ENCODE measurements around the gene AQP12B. TPM values are rescaled to one million over a fixed set of nuclear protein-coding genes. Genes with fewer than 3 reads are reported as not detected.

The AQP12B gene
- total RNA-seq, 6 experiments from 2014 or later = not detected

GRCh38 chr2:240713928-240714746 lies 31.5 kb upstream of the AQP12B start:
- Histone ChIP-seq H3K9me3 (no peaks in the 10 kb centered on the region), H3K4me3 (no peak overlapping the region), H3K27me3 (no peaks in the 10 kb centered on the region), H3K27ac (no peak overlapping the region), H3K36me3 (no peaks in the 10 kb centered on the region), H3K4me1 (no peaks in the 10 kb centered on the region)
- peak in 1 of 3 donors; percentile 48 for DNase-seq
- WGBS (ENCODE audit: insufficient coverage, low coverage, low lambda C conversion rate, missing lambda C conversion rate) = 29% methylated on average over 1 of the region's 26 CpGs
- TF ChIP-seq POLR2A (IDR thresholded peaks at IDR 0.05) (no peak), CTCF (IDR thresholded peaks at IDR 0.05) (no peak)
- no peak for ATAC-seq
- intact Hi-C loops (cut with DNase I) = no loop called here

- intact Hi-C loops (cut with DNase I) = no loop called here
- peak in 1 of 3 donors; percentile 34 for DNase-seq
- Histone ChIP-seq H3K36me3 (no peaks in the 10 kb centered on the region), H3K27ac (no peak overlapping the region), H3K9me3 (no peaks in the 10 kb centered on the region), H3K4me1 (no peaks in the 10 kb centered on the region), H3K27me3 (no peaks in the 10 kb centered on the region), H3K4me3 (no peak overlapping the region)
- WGBS (ENCODE audit: insufficient coverage, low coverage, low lambda C conversion rate, missing lambda C conversion rate) = 65% methylated on average over 16 of the region's 25 CpGs
- TF ChIP-seq CTCF (IDR thresholded peaks at IDR 0.05) = no peak
- no peak for TF ChIP-seq POLR2A (IDR thresholded peaks at IDR 0.05)
- no peak for ATAC-seq
Observed at GRCh38 chr2:240713071-240713927, 30.6 kb upstream of the AQP12B start.

- Histone ChIP-seq H3K4me1 (no peaks in the 10 kb centered on the region), H3K27ac (no peak overlapping the region), H3K4me3 (no peak overlapping the region), H3K27me3 (no peaks in the 10 kb centered on the region), H3K9me3 (no peaks in the 10 kb centered on the region), H3K36me3 (no peaks in the 10 kb centered on the region)
- TF ChIP-seq CTCF (IDR thresholded peaks at IDR 0.05) (no peak), POLR2A (IDR thresholded peaks at IDR 0.05) (no peak)
- intact Hi-C loops (cut with DNase I) = no loop called here
- WGBS (ENCODE audit: insufficient coverage, low coverage, low lambda C conversion rate, missing lambda C conversion rate) = 70% methylated on average over 2 of the region's 9 CpGs
- ATAC-seq (no peak), DNase-seq (peak in 1 of 3 donors; percentile 36)
Observed at GRCh38 chr2:240712121-240712520, 29.4 kb upstream of the AQP12B start.

GRCh38 chr2:240711701-240712100 lies 29.0 kb upstream of the AQP12B start:
- TF ChIP-seq CTCF (IDR thresholded peaks at IDR 0.05) (no peak), POLR2A (IDR thresholded peaks at IDR 0.05) (no peak)
- Histone ChIP-seq H3K4me1 (no peaks in the 10 kb centered on the region), H3K36me3 (no peaks in the 10 kb centered on the region), H3K4me3 (no peak overlapping the region), H3K27me3 (no peaks in the 10 kb centered on the region), H3K27ac (no peak overlapping the region), H3K9me3 (no peaks in the 10 kb centered on the region)
- intact Hi-C loops (cut with DNase I) = no loop called here
- DNase-seq (no peak), ATAC-seq (no peak)
- 81% methylated on average over 3 of the region's 5 CpGs for WGBS (ENCODE audit: insufficient coverage, low coverage, low lambda C conversion rate, missing lambda C conversion rate)

Data from right lobe of liver (tissue), 6 donors.